GM12801 (cell line): ENCODE measurements around the gene ENO3.

ENCODE experiments used
- CTCF ChIP-seq: IDR thresholded peaks from one replicate; pipeline ENCODE4 v1.5.1; 2011; ENCODE audit warnings: control low read depth; ENCODE audit not compliant: insufficient read length; ENCODE audit errors: extremely low read depth

The ENO3 gene

GRCh38 chr17:4934173-4934979, 16.5 kb upstream of the ENO3 start:
- TF ChIP-seq CTCF = no peak

- TF ChIP-seq CTCF = no peak
Measured at GRCh38 chr17:4935650-4936049, 15.3 kb upstream of the ENO3 start.

GRCh38 chr17:4936436-4936835, 14.5 kb upstream of the ENO3 start:
- no peak for TF ChIP-seq CTCF

- no peak for TF ChIP-seq CTCF
Measured at GRCh38 chr17:4937553-4937952, 13.4 kb upstream of the ENO3 start.

GRCh38 chr17:4938069-4938491, 12.8 kb upstream of the ENO3 start:
- no peak for TF ChIP-seq CTCF

GRCh38 chr17:4938688-4939545, 12.0 kb upstream of the ENO3 start:
- TF ChIP-seq CTCF = no peak

- no peak for TF ChIP-seq CTCF
Measured at GRCh38 chr17:4939546-4939795, 11.4 kb upstream of the ENO3 start.
